Activated CD8-positive, alpha-beta memory T cell treated with anti-CD3 and anti-CD28 coated beads, Interleukin-2, amount 50 U/mL, for 24 hours (primary cell): Measurements from ENCODE around the gene GOLGA3.
A peak's percentile ranks its signal among the peaks of the same experiment; 100 is the strongest.
"Not testable (repeated sequence)": the region's sequence is repeated elsewhere in the genome, so short reads cannot be mapped to it uniquely, and the experiment has no call there.

Source experiments
- DNase-seq: peaks from one replicate; pipeline ENCODE4 v3.0.0-alpha.2; 2020; ENCODE audit errors: extremely low read depth

Gene GOLGA3

GRCh38 chr12:132828706-132829534 lies at the start of gene GOLGA3:
TSS of gene GOLGA3 (minus strand) at chr12:132828869. CDS start at chr12:132822128, 6,741 bp downstream.
- peak; percentile 81 for DNase-seq

DNA sequence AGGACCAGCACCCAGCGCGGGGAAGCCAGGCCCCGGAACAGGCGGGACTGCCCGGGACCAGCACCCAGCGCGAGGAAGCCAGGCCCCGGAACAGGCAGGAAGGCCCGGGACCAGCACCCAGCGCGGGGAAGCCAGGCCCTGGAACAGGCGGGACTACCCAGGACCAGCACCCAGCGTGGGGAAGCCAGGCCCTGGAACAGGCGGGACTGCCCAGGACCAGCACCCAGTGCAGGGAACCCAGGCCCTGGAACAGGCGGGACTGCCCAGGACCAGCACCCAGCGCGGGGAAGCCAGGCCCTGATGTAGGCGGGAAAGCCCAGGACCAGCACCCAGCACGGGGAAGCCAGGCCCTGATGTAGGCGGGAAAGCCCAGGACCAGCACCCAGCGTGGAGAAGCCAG lies 46.0 kb upstream of the GOLGA3 start:
- DNase-seq: not testable (repeated sequence)

DNA sequence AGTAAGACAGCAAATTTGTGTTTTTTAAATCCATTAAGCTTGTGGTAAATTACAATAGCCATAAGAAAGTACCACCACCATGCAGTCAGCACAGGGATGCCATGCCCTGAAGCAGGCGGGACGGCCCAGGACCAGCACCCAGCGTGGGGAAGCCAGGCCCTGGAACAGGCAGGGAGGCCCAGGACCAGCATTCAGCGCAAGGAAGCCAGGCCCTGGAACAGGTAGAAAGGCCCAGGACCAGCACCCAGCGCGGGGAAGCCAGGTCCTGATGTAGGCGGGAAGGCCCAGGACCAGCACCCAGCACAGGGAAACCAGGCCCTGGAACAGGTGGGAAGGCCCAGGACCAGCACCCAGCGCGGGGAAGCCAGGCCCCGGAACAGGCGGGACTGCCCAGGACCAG lies 45.5 kb upstream of the GOLGA3 start:
- no peak for DNase-seq

GRCh38 chr12:132873724-132874123 lies 45.1 kb upstream of the GOLGA3 start:
- DNase-seq: no peak

GRCh38 chr12:132872975-132873421 lies 44.3 kb upstream of the GOLGA3 start:
- DNase-seq: no peak

GRCh38 chr12:132872073-132872855 lies 43.6 kb upstream of the GOLGA3 start:
- DNase-seq: no peak

DNA sequence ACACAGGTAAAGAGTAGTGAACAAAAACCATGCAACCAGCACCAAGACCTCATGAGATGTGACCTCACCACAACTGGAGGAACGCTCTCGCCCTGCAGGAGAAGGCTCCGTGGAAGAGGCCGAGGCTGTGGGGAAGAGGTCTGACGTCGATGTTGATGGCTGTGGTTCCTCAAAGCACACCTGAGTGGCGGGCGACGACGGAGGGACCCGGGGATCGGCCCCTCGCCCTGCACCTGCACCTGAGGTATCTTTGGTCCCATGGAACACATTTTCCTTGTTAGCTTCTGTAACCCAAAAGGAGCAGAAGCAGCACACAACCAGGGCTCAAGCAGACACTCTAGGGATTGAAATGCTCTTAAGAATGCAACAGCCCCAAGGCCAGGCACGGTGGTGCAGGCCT lies 40.9 kb upstream of the GOLGA3 start:
- no peak for DNase-seq

DNA sequence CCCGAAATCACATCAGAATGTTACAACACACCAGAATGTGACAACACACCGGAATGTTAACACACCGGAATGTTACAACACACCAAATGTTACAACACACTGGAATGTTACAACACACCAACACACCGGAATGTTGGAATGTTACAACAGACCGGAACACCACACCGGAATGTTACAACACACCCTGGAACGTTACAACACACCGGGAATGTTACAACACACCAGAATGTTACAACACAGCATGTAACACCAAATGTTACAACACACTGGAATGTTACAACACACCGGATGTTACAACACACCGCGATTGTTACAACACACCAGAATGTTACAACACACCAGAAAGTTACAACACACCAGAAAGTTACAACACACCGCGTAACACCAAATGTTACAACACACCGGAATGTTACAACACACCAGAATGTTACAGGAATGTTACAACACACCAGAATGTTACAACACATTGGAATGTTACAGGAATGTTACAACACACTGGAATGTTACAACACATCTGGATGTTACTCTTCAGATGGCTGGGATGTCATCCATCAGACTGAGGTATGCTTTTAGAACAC lies 37.7 kb upstream of the GOLGA3 start:
- no peak for DNase-seq

DNA sequence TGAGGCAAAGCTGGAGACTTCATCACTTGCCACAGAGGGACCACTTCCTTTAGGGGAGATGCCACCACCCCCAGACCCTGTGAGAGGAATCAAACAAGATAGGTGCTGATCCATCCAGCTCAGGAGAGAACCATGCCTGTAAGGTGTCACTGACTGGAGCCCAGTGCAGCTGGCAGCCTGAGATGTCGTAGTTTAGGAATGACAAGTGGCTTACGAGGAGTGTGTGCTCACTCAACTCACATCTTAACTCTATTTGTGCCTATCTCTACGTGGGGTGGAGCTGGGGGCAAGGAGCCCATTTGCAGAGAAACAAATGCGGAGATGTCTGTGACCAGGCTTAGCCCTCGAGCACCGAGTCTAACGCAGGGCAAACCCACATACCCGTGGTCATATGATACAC lies 32.9 kb upstream of the GOLGA3 start:
- no peak for DNase-seq

- no peak for DNase-seq
Measured at GRCh38 chr12:132858718-132859266, 30.1 kb upstream of the GOLGA3 start.

DNA sequence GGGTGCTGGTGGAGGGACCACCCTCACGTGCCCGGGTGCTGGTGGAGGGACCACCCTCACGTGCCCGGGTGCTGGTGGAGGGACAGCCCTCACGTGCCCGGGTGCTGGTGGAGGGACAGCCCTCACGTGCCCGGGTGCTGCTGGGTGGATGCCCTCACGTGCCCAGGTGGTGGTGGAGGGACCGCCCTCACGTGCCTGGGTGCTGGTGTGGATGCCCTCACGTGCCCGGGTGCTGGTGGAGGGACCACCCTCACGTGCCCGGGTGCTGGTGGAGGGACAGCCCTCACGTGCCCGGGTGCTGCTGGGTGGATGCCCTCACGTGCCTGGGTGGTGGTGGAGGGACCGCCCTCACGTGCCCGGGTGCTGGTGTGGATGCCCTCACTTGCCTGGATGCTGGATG lies 28.4 kb upstream of the GOLGA3 start:
- not testable (repeated sequence) for DNase-seq

DNA sequence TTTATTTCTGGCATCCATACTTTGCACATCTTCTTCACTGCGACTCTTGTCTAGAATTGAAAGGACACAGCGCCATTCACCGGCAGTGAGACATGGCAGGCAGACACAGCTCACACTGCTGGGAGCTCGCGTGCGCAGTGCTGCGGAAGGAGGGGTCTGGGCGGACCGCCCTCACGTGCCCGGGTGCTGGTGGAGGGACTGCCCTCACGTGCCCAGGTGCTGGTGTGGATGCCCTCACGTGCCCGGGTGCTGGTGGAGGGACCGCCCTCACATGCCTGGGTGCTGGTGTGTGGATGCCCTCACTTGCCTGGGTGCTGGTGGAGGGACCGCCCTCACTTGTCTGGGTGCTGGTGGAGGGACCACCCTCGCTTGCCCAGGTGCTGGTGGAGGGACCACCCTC lies 27.9 kb upstream of the GOLGA3 start:
- DNase-seq: no peak

- DNase-seq: not testable (repeated sequence)
Measured at GRCh38 chr12:132855211-132855610, 26.5 kb upstream of the GOLGA3 start.

- no peak for DNase-seq
Measured at GRCh38 chr12:132853285-132854092, 24.8 kb upstream of the GOLGA3 start.

- no peak for DNase-seq
Measured at GRCh38 chr12:132852496-132852895, 23.8 kb upstream of the GOLGA3 start.

GRCh38 chr12:132851465-132851864 lies 22.8 kb upstream of the GOLGA3 start:
- DNase-seq: no peak

DNA sequence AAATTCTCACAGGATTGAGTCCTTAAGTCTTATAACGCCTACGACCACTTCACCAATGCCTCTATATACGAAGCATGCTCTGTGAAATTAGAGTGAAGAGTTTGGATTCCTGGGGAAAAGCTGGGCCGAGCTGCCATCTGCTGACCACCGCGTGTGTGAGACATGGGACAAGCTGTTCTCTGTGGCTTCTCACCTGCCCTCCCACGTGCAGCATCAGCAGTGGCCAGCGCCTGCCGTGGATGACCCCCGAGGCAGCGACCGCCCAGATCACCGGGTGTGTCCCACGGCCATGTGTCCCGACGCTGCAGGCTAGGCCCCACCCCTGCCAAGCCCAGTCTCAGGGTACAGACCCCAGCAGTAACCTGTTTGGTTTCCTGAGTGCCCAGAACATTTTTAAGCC lies 21.6 kb upstream of the GOLGA3 start:
- DNase-seq: no peak

- no peak for DNase-seq
Measured at GRCh38 chr12:132848521-132848920, 19.9 kb upstream of the GOLGA3 start.

GRCh38 chr12:132847363-132848356 lies 19.0 kb upstream of the GOLGA3 start:
- DNase-seq: no peak

DNA sequence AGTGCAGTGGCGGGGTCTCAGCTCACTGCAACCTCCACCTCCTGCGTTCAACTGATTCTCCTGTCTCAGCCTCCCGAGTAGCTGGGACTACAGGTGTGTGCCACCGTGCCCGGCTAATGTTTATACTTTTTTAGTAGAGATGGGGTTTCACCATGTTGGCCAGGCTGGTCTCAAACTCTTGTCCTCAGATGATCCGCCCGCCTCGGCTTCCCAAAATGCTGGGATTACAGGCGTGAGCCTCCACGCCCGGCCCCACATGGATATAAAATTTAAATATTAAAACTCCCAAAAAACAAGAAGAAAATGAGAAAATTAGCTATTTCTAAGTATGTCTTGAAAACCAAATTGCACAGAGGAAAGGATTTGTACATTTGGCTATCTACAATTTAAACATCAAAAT lies 16.0 kb upstream of the GOLGA3 start:
- DNase-seq: not testable (repeated sequence)
